ENCODE results near the gene SH2D3A. TPM values are rescaled to one million over a fixed set of nuclear protein-coding genes. Genes with fewer than 3 reads are reported as not detected.

SH2D3A gene
- total and polyA plus RNA-seq, 7 donors = 0.66 to 42.7 (median 26.9) TPM; not detected in 3

DNA sequence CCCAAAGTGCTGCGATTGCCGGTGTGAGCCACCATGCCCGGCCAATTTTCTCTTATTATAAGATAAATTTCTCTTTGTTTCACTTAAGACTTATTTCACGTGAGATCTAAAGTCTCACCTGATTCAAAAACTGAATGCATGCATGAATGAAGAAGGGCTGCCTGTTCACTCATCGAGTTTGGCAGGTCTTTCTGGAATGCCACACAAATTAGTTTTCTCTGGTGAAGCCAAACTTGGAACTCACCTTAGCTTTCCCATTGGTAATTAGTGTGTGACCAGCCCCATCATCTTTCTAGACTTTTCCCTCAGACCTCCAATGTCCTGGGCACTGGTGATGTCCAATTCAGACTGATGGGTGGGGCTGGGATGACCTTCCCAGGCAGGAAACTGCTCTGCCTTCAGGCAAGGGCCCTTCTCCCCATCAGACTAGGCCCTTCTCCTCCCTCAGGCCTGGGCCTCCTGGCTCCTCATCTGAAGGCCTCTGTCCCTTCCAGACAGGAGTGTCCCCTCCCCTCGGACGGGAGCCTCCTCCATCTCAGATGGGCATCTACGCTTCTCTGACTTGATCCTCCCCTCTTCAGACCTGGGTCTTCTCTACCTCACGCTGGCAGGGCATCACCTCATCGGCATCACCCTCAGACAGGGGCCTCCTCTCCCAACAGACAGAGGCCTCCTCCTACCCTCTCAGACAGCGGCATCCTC is 61.2 kb downstream of the SH2D3A start:
- no peak for TF ChIP-seq EP300 (IDR thresholded peaks at IDR 0.05)
- TF ChIP-seq POLR2A (IDR thresholded peaks at IDR 0.05) = no peak
- TF ChIP-seq, protein P1, sequence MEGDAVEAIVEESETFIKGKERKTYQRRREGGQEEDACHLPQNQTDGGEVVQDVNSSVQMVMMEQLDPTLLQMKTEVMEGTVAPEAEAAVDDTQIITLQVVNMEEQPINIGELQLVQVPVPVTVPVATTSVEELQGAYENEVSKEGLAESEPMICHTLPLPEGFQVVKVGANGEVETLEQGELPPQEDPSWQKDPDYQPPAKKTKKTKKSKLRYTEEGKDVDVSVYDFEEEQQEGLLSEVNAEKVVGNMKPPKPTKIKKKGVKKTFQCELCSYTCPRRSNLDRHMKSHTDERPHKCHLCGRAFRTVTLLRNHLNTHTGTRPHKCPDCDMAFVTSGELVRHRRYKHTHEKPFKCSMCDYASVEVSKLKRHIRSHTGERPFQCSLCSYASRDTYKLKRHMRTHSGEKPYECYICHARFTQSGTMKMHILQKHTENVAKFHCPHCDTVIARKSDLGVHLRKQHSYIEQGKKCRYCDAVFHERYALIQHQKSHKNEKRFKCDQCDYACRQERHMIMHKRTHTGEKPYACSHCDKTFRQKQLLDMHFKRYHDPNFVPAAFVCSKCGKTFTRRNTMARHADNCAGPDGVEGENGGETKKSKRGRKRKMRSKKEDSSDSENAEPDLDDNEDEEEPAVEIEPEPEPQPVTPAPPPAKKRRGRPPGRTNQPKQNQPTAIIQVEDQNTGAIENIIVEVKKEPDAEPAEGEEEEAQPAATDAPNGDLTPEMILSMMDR (IDR thresholded peaks at IDR 0.05) = no peak
- TF ChIP-seq POLR2AphosphoS5 (IDR thresholded peaks at IDR 0.05) = no peak
- intact Hi-C loops (cut with DNase I) = no loop called here
- H3K27ac ChIP-seq = no peak overlapping the region
- 83 to 84% methylated on average over 11 of the region's 11 CpGs for WGBS, 2 donors
- H3K4me3 ChIP-seq = no peak overlapping the region
- no peaks in the 10 kb centered on the region for H3K36me3 ChIP-seq
- H3K27me3 ChIP-seq = peaks cover 0 to 36% (median 22%) of the 10 kb centered on the region in 3 donors
- no peaks in the 10 kb centered on the region for H3K9me3 ChIP-seq
- no peaks in the 10 kb centered on the region for H3K4me1 ChIP-seq
- no peak for DNase-seq

Other genes with a start within 250 kb of the SH2D3A start
- gene TNFSF9, start 236.4 kb downstream of the SH2D3A start, total RNA-seq = 1 to 10 TPM in 1 of 4 donors, under 1 TPM in 2, not detected in 1; 0.16 to 1.8 (median 0.36) TPM
- 1 to 10 TPM in 1 of 3 donors, under 1 TPM in 2; 0.46 to 4.2 (median 0.60) TPM for gene TNFSF9, start 236.4 kb downstream of the SH2D3A start, polyA plus RNA-seq
- under 1 TPM in 1 of 4 donors, not detected in 3; 0.36 TPM for gene CD70, start 176.3 kb downstream of the SH2D3A start, total RNA-seq
- 1 to 10 TPM in 1 of 3 donors, not detected in 2; 1.8 TPM for gene CD70, start 176.3 kb downstream of the SH2D3A start, polyA plus RNA-seq
- gene TNFSF14, start 97.3 kb downstream of the SH2D3A start, total RNA-seq = 1 to 10 TPM in 1 of 4 donors, under 1 TPM in 2, not detected in 1; under 0.01 to 2.0 (median 0.41) TPM
- 1 to 10 TPM in 1 of 3 donors, not detected in 2; 2.8 TPM for gene TNFSF14, start 97.3 kb downstream of the SH2D3A start, polyA plus RNA-seq
- 1,000 to 10,000 TPM in 1 of 4 donors, 100 to 1,000 TPM in 3; 317 to 1,284 (median 452) TPM for gene C3, start 46.8 kb downstream of the SH2D3A start, total RNA-seq
- 100 to 1,000 TPM in 1 of 3 donors, 10 to 100 TPM in 1, 1 to 10 TPM in 1; 9.0 to 313 (median 66.7) TPM for gene C3, start 46.8 kb downstream of the SH2D3A start, polyA plus RNA-seq
- gene GPR108, start 29.9 kb downstream of the SH2D3A start, total RNA-seq = 10 to 100 TPM; 44.5 to 67.3 (median 58.8) TPM
- gene GPR108, start 29.9 kb downstream of the SH2D3A start, polyA plus RNA-seq = 10 to 100 TPM; 39.0 to 91.1 (median 53.4) TPM
- 100 to 1,000 TPM in 1 of 4 donors, 10 to 100 TPM in 3; 73.1 to 117 (median 90.1) TPM for gene TRIP10, start 27.8 kb downstream of the SH2D3A start, total RNA-seq
- 10 to 100 TPM; 49.5 to 76.7 (median 70.3) TPM for gene TRIP10, start 27.8 kb downstream of the SH2D3A start, polyA plus RNA-seq
- 1 to 10 TPM; 3.0 to 4.6 (median 4.3) TPM for gene VAV1, start 5.3 kb upstream of the SH2D3A start, total RNA-seq
- gene VAV1, start 5.3 kb upstream of the SH2D3A start, polyA plus RNA-seq = 10 to 100 TPM in 1 of 3 donors, 1 to 10 TPM in 2; 2.4 to 18.9 (median 3.7) TPM
- under 1 TPM in 1 of 4 donors, not detected in 3; 0.28 TPM for gene ADGRE1, start 120.1 kb upstream of the SH2D3A start, total RNA-seq
- 1 to 10 TPM in 2 of 3 donors, under 1 TPM in 1; 0.61 to 1.8 (median 1.2) TPM for gene ADGRE1, start 120.1 kb upstream of the SH2D3A start, polyA plus RNA-seq